IPS-18c (cell line): ENCODE measurements around the gene R3HDML.
"Not testable (repeated sequence)": the region's sequence is repeated elsewhere in the genome, so short reads cannot be mapped to it uniquely, and the experiment has no call there.

Experiments used
- H3K4me3 ChIP-seq: 2 replicates; pipeline ENCODE4 v1.7.0; 2013; ENCODE audit warnings: low read depth, mild to moderate bottlenecking, low read length, moderate library complexity; ENCODE audit not compliant: insufficient read depth
- H3K9me3 ChIP-seq: one replicate; pipeline ENCODE4 v1.6.1; 2013; ENCODE audit warnings: mild to moderate bottlenecking, low read length, moderate library complexity; ENCODE audit not compliant: control insufficient read depth, insufficient read depth

Gene R3HDML, protein sequence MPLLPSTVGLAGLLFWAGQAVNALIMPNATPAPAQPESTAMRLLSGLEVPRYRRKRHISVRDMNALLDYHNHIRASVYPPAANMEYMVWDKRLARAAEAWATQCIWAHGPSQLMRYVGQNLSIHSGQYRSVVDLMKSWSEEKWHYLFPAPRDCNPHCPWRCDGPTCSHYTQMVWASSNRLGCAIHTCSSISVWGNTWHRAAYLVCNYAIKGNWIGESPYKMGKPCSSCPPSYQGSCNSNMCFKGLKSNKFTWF

DNA sequence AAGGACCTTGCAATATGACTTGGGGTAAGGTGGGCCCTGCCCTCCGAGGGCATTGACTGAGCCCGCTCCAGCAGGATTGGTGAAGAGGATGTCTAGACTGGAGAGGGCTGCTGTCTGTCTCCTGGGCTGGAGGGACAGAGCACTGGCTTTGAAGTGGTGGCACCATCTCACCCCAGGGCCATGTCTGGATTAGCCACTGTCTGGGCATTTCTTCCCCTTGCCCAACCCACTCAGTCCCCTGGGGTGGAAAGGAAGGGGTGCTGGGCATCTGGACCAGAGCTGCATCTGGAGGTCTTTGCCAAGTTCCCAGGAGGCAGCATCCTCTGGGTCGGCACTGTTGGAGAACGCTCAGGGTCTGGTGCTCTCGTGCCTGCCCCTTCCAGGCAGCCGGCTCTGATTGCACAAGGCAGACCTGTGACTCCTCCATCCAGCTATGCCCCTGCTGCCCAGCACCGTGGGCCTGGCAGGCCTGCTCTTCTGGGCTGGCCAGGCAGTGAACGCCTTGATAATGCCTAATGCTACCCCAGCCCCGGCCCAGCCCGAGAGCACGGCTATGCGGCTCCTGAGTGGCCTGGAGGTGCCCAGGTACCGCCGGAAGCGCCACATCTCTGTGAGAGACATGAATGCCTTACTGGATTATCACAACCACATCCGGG is at the start of gene R3HDML:
R3HDML (plus strand) TSS at position 319 of the 656 bp plus-strand sequence; CDS start at position 434, 115 bp downstream.
- H3K9me3 ChIP-seq, result no peaks in the 10 kb centered on the region
- H3K4me3 ChIP-seq, result no peak within 1 kb of the TSS

DNA sequence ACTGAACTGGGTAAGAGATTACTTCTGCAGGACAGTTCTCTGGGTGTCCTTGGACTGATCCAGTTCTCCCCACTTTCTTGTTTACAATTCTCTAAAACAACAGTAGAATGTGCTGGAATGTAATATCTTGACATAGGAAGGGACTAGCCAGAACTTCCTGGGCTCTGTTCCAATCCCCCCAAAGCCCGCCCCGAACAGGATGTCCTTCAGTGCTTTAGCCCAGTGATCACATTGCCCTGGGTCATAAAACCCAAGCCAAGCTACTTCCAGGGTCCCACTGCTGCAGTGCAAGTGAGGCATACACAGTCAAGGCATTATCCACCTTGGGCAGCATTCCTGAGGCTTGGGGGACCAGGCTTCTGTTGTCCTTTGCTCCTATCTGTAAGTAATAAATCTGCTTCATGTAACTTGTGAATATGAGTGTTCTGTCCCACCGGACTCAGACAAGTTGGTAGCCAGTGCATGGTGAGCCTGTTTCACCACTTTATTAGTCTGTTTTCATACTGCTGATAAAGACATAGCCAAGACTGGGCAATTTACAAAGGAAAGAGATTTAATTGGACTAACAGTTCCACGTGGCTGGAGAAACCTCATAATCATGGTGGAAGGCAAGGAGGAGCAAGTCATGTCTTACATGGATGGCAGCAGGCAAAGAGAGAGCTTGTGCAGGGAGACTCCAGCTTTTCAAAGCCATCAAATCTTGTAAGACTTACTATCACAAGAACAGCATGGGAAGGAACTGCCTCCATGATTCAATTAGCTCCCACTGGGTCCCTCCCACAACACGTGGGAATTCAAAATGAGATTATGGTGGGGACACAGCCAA is 49.4 kb upstream of the R3HDML start:
- no peak overlapping the region for H3K4me3 ChIP-seq
- H3K9me3 ChIP-seq, result no peaks in the 10 kb centered on the region

DNA sequence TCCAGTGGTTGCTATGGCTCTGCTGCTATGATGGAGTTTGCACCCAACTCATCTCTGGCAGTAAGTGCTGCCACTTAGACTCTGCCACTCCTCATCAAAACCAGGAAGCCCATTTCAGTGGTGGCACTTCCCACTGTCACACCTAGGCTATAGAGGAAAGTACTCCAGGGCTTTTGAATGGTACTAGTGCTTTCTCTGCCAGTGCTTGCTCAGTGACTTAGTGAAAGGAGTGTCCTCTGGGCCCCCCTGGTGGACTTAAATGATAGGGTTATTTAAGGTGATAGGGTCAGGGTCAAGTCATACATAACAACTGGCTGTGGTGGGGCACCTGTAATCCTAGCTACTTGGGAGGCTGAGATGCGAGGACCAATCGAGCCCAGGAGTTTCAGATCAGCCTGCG is 48.6 kb upstream of the R3HDML start:
- H3K4me3 ChIP-seq, result no peak overlapping the region; the same call in 1 of the 2 replicates
- H3K9me3 ChIP-seq, result no peaks in the 10 kb centered on the region

DNA sequence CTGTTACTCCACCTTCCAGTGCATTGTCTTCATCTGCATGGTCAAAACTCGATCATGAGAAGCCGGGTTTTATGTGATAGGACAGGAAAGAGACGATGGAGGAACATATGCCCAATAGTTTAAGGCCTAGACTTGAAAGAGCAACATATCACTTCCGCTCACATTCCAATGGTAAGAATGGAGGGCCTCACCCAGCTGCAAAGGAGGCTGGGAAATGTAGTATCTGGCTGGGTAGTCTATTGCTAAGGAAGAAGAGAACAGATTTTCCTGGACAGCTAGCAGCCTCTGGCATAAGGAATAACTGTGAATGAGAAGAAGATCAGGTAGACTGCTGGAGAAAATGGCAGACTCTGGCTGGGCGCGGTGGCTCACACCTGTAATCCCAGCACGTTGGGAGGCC is 45.1 kb upstream of the R3HDML start:
- H3K4me3 ChIP-seq, result no peak overlapping the region
- H3K9me3 ChIP-seq, result no peaks in the 10 kb centered on the region

DNA sequence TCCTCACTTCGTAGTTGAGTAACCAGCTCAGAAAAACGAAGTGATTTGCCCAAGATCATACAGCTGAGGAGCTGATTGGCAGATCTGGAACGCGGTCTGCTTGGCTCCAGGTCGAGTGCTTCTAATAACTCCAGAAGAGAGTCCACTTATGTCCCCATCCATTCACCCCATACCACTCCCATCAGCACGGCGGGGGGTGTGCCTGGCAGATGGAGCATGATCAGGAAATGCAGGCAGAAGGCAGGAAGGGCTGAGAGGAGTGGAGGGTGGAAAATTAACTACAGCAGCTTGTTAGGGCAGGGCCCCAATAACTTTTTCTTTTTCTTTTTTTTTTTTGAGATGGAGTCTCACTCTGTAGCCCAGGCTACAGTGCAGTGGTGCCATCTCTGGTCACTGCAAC is 40.8 kb upstream of the R3HDML start:
- Histone ChIP-seq H3K9me3 (peaks cover 2% of the 10 kb centered on the region), H3K4me3 (no peak overlapping the region)

DNA sequence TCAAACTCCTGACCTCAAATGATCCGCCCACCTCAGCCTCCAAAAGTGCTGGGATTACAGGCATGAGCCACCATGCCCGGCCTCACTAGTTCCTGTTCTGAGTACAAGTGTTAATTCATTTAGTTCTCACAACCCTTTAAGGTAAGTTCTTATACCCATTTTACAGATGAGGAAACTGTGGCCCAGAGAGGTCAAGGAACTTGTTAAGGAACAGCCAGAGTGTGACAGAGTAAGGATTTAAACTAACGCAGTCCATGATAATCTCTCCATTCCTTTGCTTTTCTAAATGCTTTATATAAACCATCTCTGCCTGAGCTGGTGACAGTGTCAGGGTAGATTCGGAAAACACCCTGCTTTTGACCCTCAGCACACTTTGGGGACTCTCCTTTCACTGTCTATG is 39.1 kb upstream of the R3HDML start:
- Histone ChIP-seq H3K9me3 (peaks cover 2% of the 10 kb centered on the region), H3K4me3 (no peak overlapping the region)

DNA sequence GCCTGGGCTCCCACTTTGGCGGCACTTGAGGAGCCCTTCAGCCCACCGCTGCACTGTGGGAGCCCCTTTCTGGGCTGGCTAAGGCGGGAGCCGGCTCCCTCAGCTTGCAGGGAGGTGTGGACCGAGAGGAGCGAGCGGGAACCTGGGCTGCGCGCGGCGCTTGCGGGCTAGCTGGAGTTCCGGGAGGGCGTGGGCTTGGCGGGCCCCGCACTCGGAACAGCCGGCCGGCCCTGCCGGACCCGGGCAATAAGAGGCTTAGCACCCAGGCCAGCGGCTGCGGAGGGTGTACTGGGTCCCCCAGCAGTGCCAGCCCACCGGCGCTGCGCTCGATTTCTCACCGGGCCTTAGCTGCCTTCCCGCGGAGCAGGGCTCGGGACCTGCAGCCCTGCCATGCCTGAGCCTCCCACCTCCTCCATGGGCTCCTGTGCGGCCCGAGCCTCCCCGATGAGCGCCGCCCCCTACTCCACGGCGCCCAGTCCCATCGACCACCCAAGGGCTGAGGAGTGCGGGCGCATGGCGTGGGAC is 37.8 kb upstream of the R3HDML start:
- not testable (repeated sequence) for H3K4me3 ChIP-seq, H3K9me3 ChIP-seq

DNA sequence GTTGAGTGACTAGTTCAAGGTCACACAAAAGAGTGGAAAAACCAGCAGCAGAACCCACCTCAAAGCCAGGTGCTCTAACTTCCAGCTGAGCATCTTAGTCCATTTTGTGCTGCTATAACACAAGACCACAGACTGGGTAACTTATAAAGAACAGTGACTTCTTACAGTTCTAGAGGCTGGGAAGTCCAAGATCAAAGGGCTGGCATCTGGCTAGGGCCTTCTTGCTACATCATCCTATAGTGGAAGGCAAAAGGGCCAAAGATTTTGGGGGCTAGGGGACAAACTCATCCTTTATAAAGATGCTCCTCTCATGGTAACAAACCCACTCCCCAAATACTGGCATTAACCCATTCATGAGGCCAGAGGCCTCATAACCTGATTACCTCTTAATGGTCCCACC is 35.6 kb upstream of the R3HDML start:
- peaks cover 2% of the 10 kb centered on the region for H3K9me3 ChIP-seq
- no peak overlapping the region for H3K4me3 ChIP-seq

DNA sequence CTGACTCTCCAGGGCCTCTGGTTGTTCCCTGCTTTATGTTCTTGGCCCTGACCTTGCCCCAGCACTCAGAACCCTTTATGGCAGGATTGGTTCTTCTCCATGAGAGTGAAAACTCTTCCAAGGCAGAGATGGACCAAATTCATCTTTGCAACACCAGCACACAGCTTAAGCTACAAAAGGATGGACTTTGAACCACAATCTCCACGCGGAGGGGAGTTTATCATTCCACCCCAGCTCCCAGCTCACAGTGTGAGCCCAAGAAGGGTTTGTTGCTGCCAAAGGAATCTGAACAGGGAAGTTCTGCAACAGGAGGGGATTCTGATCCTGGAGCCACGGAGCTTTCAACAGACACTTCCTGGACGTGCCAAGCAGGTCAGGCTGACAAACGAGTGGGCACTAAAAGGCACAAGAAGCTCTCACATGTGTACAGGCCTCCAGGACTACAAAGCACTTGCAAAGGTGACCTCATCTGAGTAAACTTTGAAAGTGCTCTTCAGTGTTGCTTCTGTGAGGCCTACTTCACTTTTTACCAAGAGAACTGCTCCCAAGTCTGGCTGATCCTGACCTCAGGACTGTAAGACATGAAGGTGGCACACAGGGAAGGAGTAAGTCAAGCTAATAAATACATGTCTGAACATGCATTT is 34.7 kb upstream of the R3HDML start:
- Histone ChIP-seq H3K9me3 (peaks cover 2% of the 10 kb centered on the region), H3K4me3 (no peak overlapping the region)

DNA sequence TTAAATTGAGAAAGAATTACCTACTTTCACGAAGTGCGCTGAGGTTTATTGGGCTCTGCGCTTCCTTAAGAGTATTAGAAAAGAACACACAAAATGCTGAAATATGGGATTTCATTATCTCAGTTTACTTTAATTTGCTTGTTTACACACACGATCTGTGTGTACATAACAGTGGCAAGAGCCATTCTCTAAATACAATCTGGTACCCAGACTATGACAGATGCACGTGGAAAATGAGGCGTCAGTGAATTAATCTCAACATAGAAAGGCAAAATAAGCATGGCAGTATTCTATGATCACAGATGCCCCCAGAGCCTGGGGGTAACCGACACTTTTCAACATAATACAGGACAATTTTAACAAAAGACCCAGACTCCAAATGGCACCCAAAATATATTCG is 34.1 kb upstream of the R3HDML start:
- H3K9me3 ChIP-seq, result peaks cover 2% of the 10 kb centered on the region
- H3K4me3 ChIP-seq, result no peak overlapping the region

DNA sequence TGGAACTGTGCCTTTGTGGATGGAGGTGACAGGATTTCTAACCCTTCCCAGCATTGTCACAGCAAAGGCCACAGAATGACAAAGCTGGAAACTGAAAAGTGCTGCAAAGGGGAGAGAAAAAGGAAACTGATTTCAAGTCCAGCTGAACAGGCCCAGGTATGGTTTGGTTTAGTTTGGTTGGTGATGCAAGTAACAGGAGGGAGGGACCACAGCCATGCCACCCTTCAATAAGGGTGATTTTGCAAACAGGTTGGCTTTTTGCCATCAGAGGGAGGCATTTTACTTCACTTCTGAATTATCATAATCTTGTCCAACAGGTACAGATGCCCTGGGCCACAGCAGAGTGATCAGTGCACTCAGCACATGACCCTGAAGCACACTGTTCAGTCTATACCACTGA is 32.5 kb upstream of the R3HDML start:
- no peak overlapping the region for H3K4me3 ChIP-seq
- H3K9me3 ChIP-seq, result no peaks in the 10 kb centered on the region

DNA sequence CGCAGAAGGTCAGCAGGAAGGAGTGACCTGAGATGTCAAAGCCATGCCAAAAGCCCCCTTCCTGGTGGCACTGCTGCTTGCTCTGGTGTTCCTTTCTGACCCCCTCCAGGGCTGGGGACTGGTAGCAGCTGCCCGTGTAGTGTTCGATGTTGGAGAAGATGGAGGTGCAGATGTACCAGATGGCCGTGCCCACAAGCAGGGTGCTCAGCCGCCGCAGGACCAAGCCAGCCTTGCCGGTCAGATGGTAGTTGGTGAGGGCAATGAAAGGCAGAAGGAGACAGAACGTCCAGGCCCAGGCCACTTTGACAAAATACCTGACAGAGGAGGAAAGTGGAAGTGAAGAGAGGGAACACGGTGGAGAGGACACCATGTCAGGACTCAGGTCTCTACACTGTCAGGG is 29.9 kb upstream of the R3HDML start:
- Histone ChIP-seq H3K4me3 (no peak overlapping the region), H3K9me3 (no peaks in the 10 kb centered on the region)

DNA sequence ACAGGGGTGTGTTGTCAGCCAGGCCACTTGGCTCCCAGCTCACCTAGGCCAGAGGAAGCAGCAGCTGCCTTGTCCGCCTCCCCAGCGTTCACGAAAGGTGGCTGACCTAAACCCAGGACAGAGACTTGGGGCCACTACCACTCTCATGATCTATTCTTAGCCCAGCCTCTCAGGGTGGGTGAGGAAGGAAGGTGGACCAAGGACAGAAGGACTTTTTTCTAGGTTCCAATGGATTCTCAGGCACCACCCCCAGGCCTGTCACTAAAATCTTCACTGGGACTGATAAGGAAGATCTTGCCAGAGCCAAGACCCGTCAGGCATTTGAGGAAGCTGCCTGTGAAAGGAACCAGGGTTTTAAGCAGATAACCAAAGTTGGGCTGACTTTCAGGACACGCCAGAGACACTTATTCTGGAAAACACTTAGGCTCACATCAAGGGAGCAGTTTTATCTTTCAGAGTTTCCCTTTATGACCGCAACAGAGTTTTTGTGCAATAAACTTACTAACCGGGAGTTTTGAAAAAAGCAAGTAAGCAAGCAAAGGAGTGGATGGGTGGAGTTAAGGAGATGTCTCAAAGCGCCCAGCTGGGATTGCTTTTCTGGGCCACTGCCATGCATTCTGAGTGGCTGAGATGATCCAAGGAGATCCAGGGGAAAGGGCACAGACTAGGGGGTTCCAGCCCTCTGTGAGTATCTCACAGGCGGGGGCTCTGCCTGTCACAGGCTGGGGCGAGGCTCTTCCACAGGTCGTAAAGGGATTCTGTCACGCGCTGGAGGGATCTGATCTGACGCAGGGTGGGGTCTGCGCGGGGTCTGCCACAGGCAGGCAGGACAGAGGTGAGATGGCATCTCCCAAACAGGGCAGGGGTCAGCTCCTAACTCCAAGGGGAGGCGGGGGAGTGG is 26.8 kb upstream of the R3HDML start:
- H3K9me3 ChIP-seq, result no peaks in the 10 kb centered on the region
- peak overlapping the region; percentile 93 for H3K4me3 ChIP-seq

DNA sequence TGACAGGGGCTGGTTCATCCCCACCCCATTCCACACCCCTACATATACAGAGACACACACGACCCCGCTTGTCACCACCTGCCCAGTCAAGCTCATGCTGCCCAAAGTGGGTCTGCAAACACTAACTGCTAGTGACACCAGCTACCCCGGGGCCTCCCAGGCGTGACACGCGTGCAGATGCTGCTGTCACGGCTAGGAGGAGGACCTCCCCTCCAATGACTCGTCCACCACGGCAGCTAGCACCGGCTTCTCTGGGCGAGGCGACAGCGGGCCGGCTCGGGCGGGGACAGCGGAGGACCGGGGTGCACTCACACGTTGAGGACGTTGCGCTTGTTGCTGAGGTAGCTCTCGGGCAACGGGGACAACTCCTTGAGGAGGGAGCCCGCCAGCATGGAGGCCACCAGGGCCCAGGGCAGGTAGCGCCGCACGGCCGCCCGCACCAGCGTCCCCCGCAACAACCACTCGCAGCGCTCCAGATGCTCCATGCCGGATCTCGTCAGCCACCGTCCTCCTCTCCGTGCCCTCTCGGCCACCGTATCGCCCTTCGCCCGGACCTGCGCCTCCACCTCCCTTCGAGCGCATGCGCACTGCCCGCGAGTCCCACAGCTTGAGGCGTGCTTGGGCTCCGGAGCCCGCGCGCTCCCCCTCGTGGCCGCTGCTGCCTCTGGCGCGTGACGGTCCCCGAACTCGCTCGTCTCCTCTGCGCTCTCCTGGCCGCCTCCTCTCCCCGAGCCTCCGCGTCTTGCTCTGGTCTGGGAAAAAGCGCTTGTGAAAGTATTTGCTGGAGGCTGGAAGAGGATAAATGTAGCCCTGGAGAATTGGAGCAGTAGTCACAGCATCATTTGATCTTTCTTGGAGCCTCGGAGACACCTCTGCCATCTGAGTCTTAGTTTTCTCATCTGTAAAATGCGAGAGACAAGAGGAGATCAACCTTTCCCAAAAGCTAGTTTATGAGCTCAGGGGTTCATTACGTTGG is 25.9 kb upstream of the R3HDML start, which contains the start of gene FITM2:
FITM2 (minus strand) TSS at position 539 of the 976 bp plus-strand sequence; CDS start at position 485, 54 bp downstream.
- Histone ChIP-seq H3K4me3 (peak within 1 kb of the TSS; percentile 93), H3K9me3 (no peaks in the 10 kb centered on the region)

DNA sequence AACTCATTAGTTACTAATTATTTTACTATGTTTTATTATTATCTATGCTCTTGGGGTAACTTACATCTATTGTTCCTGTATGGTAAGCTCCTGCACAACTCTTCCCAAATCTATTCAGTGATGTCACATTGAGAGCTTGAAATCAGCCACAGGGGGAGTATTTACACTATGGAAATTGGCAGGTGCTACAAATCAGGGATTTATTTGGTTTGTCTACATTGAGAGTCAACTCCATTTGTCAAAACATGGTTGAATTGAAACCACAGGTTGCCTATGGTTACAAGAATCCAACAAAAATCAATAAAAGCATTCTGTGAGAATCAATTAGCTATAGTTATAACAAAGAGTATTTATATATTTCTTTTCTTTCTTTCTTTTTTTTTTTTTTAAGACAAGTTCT is 22.0 kb upstream of the R3HDML start:
- no peak overlapping the region for H3K4me3 ChIP-seq
- H3K9me3 ChIP-seq, result no peaks in the 10 kb centered on the region
